NCI-H1105 (cell line): ENCODE measurements around the gene S100A7.

Experiments used
- DNase-seq: peaks from one replicate; lab custom pipeline; 2025; lab: John Stamatoyannopoulos, UW

Gene S100A7

GRCh38 chr1:153460551-153460950, at the start of gene S100A7:
Gene S100A7 (minus strand): TSS chr1:153460651. CDS start chr1:153459013, 1,638 bp downstream.
- no peak for DNase-seq

DNA sequence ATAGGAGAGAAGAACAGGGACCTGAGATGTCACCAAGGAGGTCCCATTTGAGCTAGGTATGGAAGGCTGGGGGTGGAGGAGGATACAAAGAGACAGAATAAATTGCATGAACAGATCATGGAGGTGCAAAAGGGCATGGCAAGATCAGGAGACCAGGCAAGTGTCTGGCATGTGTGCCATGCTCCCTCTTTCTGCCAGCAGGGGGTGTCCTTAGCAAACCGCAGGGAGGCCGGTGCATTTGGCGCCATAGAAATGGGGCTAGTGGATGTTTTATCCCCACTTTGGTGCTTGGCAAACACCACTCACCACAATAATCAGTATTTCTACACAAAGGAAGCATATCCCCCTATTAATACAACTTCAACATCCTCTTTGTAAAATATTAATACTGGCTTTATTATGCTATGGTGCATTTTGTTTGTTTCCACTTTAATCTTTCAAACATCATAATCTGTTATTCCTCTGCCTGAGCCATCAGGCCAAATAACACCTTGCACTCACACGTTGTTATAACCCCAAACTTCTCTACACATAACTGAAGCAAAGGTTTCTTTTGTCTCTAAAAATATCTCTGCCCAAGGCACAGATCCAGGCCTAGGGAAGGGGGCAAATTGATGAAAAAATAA, 49.4 kb upstream of the S100A7 start:
- DNase-seq = peak; percentile 41

DNA sequence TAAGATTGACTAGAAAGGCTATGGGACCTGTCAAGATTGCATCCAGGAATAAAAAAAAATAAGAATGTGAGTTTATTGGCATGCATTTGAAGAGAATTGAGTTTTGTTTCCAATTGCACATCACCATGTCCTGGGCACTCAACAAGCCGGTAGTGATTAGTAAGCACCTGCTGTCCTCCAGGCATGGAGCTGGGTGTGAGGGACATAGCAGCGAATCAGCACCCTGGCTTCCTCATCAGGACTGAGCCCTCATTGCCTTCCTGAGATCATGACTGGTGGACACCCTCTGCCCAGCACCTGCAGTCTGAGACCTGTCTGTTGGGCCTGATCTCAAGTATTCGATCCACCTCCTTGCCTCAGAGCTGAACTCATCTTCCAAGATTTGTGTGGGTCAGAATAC, 48.6 kb upstream of the S100A7 start:
- no peak for DNase-seq

- no peak for DNase-seq
Measured at GRCh38 chr1:153507926-153508583, 47.6 kb upstream of the S100A7 start.

DNA sequence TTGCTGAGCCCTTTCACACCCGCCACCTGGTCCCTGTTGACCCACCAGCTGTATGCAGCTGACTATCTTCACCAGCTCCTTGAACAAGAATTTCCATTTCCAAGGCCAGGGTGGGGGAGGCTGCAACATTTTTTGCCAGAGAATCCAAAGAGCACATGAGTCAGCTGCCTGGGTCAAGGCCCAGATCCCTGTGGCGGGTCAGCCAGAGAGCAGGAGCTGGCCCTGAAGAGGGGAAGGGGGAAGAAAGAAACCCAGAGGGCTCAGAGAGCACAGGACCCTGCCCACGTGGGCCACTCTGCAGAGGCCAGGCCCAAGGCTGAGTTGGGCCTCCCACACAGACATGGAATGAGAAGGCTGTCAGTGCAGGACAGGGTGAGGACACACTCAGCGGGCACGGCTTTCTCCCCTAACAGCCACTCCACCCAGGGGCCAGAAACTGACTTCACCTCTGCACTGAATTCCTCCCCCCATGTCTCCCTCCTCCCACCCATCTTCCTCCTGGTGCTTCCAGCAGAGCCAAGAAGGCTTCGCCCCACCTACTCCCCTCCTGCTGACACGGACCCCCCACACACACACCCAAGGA, 46.5 kb upstream of the S100A7 start:
- no peak for DNase-seq

- no peak for DNase-seq
Measured at GRCh38 chr1:153506386-153506785, 45.9 kb upstream of the S100A7 start.

- DNase-seq = no peak
Measured at GRCh38 chr1:153505576-153505975, 45.1 kb upstream of the S100A7 start.

DNA sequence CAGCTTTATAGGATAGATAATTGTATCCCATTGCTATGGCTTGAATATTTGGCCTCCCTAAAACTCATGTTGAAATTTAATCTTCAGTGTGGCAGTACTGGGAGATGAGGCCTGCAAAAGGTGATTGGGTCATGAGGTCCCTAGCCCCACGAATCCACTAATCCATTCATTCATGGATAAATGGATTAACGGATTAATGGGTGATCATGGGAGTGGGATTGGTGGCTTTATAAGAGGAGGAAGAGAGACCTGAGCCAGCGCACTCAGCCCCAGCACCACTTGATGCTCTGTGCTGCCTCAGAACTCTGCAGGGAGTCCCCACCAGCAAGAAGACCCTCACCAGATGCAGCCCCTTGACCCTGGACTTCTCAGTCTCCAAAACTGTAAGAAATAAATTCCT, 43.3 kb upstream of the S100A7 start:
- DNase-seq = no peak

GRCh38 chr1:153498746-153499145, 38.3 kb upstream of the S100A7 start:
- DNase-seq = no peak

DNA sequence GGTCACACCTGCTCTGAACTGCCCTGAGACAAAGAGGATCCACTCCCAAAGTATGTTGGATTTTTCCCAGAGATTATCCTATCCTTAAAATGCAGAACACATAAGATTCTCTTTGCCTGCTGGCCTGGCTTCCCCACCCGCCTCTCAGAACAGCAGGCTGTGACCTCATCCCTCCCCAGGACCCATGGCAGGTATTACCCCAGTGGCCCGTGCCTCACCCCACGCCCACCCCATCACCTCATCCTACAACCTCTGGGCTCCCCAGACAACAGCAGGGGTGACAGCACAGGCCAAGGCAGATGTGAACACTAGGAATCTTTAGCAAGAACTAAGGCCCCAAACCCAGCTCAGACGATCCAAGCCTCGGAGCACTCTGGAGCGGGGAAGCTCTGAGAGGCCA, 35.1 kb upstream of the S100A7 start:
- DNase-seq = no peak

DNA sequence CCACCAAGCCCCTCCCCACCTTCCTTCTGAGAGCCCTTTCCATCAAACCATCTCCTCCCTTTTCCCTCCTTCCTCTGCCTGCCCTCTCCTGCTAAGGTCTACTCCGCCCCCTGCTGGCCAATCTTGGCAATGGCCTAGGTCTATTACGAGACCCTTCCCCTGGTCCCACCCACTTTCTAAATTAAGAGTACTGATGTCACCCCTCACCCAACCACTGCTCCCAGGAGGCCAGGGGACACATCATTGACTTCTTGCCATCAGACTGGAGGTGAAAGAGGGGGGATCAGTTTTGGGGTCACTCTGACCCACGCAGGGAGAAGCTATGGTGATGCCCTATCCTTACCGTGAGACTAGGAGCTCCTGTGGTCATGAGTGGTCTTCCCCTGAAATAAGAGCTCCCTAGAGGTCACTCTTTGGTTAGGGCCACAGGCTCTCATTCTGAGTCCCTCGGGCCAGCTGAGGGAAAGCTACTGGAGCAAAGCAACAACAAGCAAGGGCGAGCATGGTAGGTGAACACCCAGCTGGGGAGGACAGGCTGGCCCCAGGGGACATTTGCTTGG, 34.6 kb upstream of the S100A7 start:
- peak; percentile 72 for DNase-seq

DNA sequence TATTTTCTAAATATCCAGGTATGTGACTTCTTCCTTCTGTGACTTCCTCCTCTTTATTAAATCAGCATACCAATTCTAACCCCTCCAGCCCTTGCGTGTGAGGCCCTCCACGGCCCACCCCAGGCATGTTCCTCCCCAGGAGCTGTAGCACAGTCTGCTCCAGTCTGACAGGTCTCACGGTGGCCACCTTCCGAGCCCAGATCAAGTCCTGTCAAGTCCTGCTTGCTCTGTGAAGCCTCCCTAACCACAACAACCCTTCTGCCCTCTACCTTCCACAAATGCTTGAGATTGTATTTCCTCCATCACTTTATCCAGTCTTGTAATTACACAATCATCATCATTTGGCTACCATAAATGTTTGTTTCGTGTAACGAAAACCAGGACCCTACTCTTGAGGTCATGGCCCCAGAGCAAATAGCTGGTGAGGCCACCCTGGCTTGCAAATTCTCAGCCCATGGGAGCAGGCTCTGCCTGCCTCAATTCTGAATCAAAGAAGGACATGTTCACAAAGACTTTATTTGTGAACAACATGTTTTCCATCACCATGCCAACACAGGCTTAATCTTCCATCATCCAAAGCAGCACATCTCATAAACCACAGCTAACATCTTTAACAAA, 33.0 kb upstream of the S100A7 start:
- DNase-seq = no peak

DNA sequence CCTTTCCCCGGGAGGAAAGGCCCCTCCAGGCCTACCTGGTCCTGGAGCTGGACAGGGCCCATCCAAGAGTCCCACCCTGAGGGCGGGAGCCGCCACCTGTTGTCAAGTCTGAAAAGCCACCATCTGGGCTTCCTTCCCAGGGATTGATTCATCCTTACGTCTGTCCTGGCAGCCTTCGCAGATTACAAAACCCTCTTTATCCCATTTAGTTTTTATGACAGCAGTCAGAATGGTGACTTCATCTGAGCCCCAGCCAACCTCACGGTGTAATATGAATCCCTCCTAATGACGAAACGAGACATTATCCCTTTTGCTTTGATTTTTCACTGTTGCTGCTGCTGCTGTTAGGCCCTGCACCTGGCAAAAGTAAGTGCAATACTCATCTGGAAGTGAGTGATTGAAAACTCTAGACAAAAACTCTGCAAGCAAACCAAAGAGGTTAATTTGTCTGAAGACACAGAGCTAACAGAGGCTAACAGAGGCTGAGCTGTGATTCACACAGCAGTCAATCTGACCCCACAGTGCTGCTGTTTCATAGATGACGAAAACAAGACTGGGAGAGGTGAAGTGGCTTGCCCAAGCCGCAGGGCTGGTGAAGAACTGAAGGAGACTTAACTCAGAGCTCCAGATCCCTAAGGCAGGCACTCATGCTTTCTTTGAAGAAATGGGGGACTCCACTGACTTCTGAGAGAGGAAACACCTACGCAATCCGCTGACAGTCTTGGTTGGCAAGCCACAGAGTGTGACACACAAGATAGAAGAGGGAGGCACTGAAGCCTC, 30.0 kb upstream of the S100A7 start:
- peak; percentile 81 for DNase-seq

DNA sequence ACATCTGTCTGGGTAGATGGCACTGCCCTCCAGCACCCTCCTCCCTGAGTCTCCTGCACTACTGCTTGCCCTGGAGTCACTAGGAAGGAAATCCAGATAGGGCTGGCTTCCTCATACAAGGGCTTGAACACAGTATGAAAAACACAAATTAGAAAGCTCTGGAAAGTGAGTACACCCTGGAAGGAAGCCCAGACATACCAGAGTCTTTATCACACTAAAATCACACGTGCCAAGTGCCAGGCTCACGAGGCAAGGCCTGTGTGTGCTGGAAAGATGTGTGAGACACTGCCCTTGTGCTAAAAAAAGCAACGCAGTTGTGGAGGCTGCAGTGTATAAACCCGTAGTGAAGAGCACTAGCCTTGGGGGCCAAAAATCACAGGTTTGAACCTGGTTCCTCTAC, 28.3 kb upstream of the S100A7 start:
- DNase-seq = no peak

GRCh38 chr1:153487707-153488106, 27.3 kb upstream of the S100A7 start:
- DNase-seq = no peak

GRCh38 chr1:153485863-153486262, 25.4 kb upstream of the S100A7 start:
- peak; percentile 62 for DNase-seq

GRCh38 chr1:153483776-153484175, 23.3 kb upstream of the S100A7 start:
- DNase-seq = peak; percentile 81

GRCh38 chr1:153481124-153481523, 20.7 kb upstream of the S100A7 start:
- no peak for DNase-seq

DNA sequence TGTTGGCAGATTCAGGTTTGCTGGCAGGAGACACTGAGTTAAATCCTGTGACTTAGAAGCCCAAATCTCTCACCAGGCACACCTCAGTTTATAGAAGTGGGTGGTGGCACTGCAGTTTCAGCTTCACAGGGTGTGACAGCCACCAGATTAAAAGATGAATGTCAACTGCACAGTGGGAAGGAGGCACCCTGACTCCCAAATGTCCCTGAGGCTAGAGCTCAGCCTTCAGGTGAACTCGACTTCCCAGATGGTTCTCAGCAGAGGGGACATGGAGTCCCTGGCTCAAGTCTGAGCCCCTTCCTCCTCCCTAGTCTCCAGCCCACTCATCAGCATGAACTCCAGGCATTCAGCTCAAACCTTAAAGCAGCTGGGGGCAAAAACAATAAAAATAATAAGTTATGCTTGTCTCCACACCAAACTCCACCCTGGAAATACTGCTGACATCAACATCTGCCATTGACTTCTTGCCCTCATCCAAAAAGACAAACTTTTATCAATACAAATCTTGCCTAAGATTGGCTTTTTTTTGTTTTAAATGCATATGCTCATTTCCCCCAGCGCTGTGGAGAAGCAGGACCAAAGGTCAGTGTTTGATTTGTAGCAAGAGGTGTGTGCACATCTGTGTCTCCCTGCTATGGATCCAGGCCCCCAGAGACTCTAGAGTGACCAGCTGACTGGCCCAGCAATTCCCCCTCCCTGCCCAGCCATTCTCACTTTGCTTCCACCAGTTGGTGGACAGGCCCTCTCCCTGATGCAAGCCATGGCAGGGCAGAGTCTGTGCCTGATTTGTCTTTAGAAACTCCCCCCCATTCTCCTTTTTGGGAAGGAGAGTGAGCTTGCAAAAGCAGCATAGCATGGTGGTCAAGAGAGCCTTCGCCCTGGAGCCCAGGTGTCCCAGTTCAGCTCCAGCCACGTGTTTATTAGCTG, 18.5 kb upstream of the S100A7 start:
- DNase-seq = no peak

GRCh38 chr1:153478047-153478691, 17.7 kb upstream of the S100A7 start:
- no peak for DNase-seq
